Mesendoderm (in vitro differentiated cells): ENCODE results near the gene HSD17B13.
"Not testable (repeated sequence)": the region's sequence is repeated elsewhere in the genome, so short reads cannot be mapped to it uniquely, and the experiment has no call there.

Experiments used
- DNase-seq: peaks from one replicate; pipeline ENCODE4 v3.0.0; 2013
- H2AK5ac ChIP-seq: 2 replicates; pipeline ENCODE4 v1.6.1; 2013; ENCODE audit warnings: low read length, inconsistent platforms
- H2BK120ac ChIP-seq: 2 replicates; pipeline ENCODE4 v1.6.1; 2013; ENCODE audit warnings: low read depth, mild to moderate bottlenecking, low read length, moderate library complexity, mixed read lengths
- H2BK15ac ChIP-seq: replicated peaks from 2 replicates; pipeline ENCODE4 v1.6.1; 2013; ENCODE audit warnings: low read depth, mild to moderate bottlenecking, moderate library complexity
- H2BK5ac ChIP-seq: 2 replicates; pipeline ENCODE4 v1.6.1; 2013; ENCODE audit warnings: low read length, inconsistent platforms
- H3K18ac ChIP-seq: 2 replicates; pipeline ENCODE4 v1.6.1; 2013; ENCODE audit warnings: mild to moderate bottlenecking, low read length, mixed read lengths
- H3K23ac ChIP-seq: one replicate; pipeline ENCODE4 v1.6.1; 2013; ENCODE audit warnings: low read length
- H3K27ac ChIP-seq: 2 replicates; pipeline ENCODE4 v1.5.1; 2013; ENCODE audit warnings: low read depth, mild to moderate bottlenecking, inconsistent platforms, low read length, moderate library complexity
- H3K27me3 ChIP-seq: 2 replicates; pipeline ENCODE4 v1.6.1; 2013; ENCODE audit warnings: low read length, control low read depth, mild to moderate bottlenecking, inconsistent platforms; ENCODE audit not compliant: insufficient read depth, poor library complexity
- H3K36me3 ChIP-seq: 2 replicates; pipeline ENCODE4 v1.6.1; 2013; ENCODE audit warnings: low read length, inconsistent platforms; ENCODE audit not compliant: control insufficient read depth, insufficient read depth
- H3K4ac ChIP-seq: one replicate; pipeline ENCODE4 v1.6.1; 2013; ENCODE audit warnings: low read depth, mild to moderate bottlenecking, low read length, moderate library complexity
- H3K4me1 ChIP-seq: 2 replicates; pipeline ENCODE4 v1.6.1; 2013; ENCODE audit warnings: low read depth, low read length, inconsistent platforms; ENCODE audit not compliant: control insufficient read depth
- H3K4me2 ChIP-seq: 2 replicates; pipeline ENCODE4 v1.6.1; 2013; ENCODE audit warnings: low read length
- H3K4me3 ChIP-seq: 2 replicates; pipeline ENCODE4 v1.5.1; 2013; ENCODE audit warnings: mild to moderate bottlenecking, low read length
- H3K56ac ChIP-seq: one replicate; pipeline ENCODE4 v1.6.1; 2013; ENCODE audit warnings: low read length
- H3K79me1 ChIP-seq: 2 replicates; pipeline ENCODE4 v1.6.1; 2013; ENCODE audit warnings: low read length, inconsistent platforms
- H3K79me2 ChIP-seq: 2 replicates; pipeline ENCODE4 v1.6.1; 2013; ENCODE audit warnings: mild to moderate bottlenecking, low read length; ENCODE audit not compliant: control insufficient read depth, insufficient read depth
- H3K9ac ChIP-seq: 2 replicates; pipeline ENCODE4 v1.6.1; 2013; ENCODE audit warnings: low read length, inconsistent platforms
- H4K5ac ChIP-seq: one replicate; pipeline ENCODE4 v1.6.1; 2013; ENCODE audit warnings: low read length
- H4K8ac ChIP-seq: one replicate; pipeline ENCODE4 v1.6.1; 2013; ENCODE audit warnings: low read depth, mild to moderate bottlenecking, control low read depth, low read length, moderate library complexity
- WGBS: extraction: QIAGEN DNeasy Blood & Tissue Kit; methylation state at CpG from one replicate; pipeline ENCODE4 v1.1.7; 2013; ENCODE audit warnings: low lambda C conversion rate, missing lambda C conversion rate; ENCODE audit not compliant: insufficient coverage; ENCODE audit errors: extremely low coverage; 5-methylcytosine and 5-hydroxymethylcytosine counted together

HSD17B13 gene

GRCh38 chr4:87345139-87345538, 22.5 kb upstream of the HSD17B13 start:
- Histone ChIP-seq H3K79me2 (no peaks in the 10 kb centered on the region), H3K23ac (no peak overlapping the region), H3K56ac (no peak overlapping the region), H3K36me3 (no peaks in the 10 kb centered on the region), H2BK15ac (no peak overlapping the region), H3K4me1 (no peaks in the 10 kb centered on the region), H3K4ac (no peak overlapping the region), H2AK5ac (no peak overlapping the region), H2BK120ac (no peak overlapping the region), H3K4me3 (no peak overlapping the region), H3K4me2 (no peak overlapping the region), H4K8ac (no peak overlapping the region), H3K27ac (no peak overlapping the region), H2BK5ac (no peak overlapping the region), H3K79me1 (no peaks in the 10 kb centered on the region), H3K18ac (no peak overlapping the region), H4K5ac (no peak overlapping the region), H3K9ac (no peak overlapping the region), H3K27me3 (no peaks in the 10 kb centered on the region)
- no peak for DNase-seq

- Histone ChIP-seq H3K79me1 (no peaks in the 10 kb centered on the region), H3K36me3 (no peaks in the 10 kb centered on the region), H3K4me3 (no peak overlapping the region), H2BK15ac (no peak overlapping the region), H3K4me2 (no peak overlapping the region), H3K23ac (no peak overlapping the region), H3K79me2 (no peaks in the 10 kb centered on the region), H3K56ac (no peak overlapping the region), H3K27ac (no peak overlapping the region), H4K8ac (no peak overlapping the region), H3K18ac (no peak overlapping the region), H3K4ac (no peak overlapping the region), H2BK5ac (no peak overlapping the region), H2BK120ac (no peak overlapping the region), H3K4me1 (no peaks in the 10 kb centered on the region), H2AK5ac (no peak overlapping the region), H3K27me3 (no peaks in the 10 kb centered on the region), H3K9ac (no peak overlapping the region), H4K5ac (no peak overlapping the region)
- DNase-seq, result no peak
- WGBS, result no CpG with 5 or more reads among the region's 3 CpGs
Measured at GRCh38 chr4:87342872-87343271, 20.2 kb upstream of the HSD17B13 start.

DNA sequence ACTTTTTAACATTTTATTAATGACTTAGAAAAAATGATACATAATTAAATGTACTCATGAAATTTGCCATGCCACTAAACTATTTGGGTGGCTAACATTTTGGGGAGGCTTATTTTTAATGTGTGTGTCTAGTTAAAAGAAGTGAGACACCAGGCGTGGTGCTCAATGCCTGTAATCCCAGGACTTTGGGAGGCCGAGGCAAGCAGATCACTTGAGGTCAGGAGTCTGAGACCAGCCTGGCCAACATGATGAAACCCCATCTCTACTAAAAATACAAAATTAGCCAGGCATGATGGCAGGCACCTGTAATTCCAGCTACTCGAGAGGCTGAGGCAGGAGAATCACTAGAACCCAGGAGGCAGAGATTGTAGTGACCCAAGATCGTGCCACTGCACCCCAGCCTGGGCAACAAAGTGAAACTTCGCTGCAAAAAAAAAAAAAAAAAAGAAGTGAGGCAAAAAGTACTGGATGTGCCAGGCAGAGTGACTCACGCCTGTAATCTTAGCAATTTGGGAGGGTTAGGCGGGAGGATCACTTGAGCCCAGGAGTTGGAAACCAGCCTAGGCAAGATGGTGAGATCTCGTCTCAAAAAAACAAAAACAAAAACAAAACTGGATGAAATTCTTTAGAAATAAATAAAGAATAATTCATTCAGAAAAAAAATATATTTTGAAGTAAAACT, 19.4 kb upstream of the HSD17B13 start:
- not testable (repeated sequence) for H3K56ac ChIP-seq, H3K79me2 ChIP-seq, H3K79me1 ChIP-seq, H3K36me3 ChIP-seq, H3K27ac ChIP-seq, DNase-seq, H3K4me2 ChIP-seq, H3K27me3 ChIP-seq, H2BK120ac ChIP-seq, H4K8ac ChIP-seq, H3K23ac ChIP-seq, H2AK5ac ChIP-seq, H3K9ac ChIP-seq, H4K5ac ChIP-seq, H3K18ac ChIP-seq, H3K4ac ChIP-seq, H3K4me1 ChIP-seq, H3K4me3 ChIP-seq, H2BK5ac ChIP-seq, H2BK15ac ChIP-seq
- WGBS, result no CpG with 5 or more reads among the region's 8 CpGs

- Histone ChIP-seq H2AK5ac (no peak overlapping the region), H3K79me1 (no peaks in the 10 kb centered on the region), H3K56ac (no peak overlapping the region), H3K23ac (no peak overlapping the region), H3K18ac (no peak overlapping the region), H4K8ac (no peak overlapping the region), H3K27me3 (no peaks in the 10 kb centered on the region), H3K36me3 (no peaks in the 10 kb centered on the region), H3K4me3 (no peak overlapping the region), H3K9ac (no peak overlapping the region), H3K27ac (no peak overlapping the region), H3K4me2 (no peak overlapping the region), H3K4ac (no peak overlapping the region), H2BK5ac (no peak overlapping the region), H3K4me1 (no peaks in the 10 kb centered on the region), H2BK15ac (no peak overlapping the region), H3K79me2 (no peaks in the 10 kb centered on the region), H4K5ac (no peak overlapping the region), H2BK120ac (no peak overlapping the region)
- no peak for DNase-seq
- WGBS, result no CpG with 5 or more reads among the region's 2 CpGs
Measured at GRCh38 chr4:87339440-87339839, 16.8 kb upstream of the HSD17B13 start.

- no peak overlapping the region for H3K4ac ChIP-seq
- H2BK120ac ChIP-seq, result no peak overlapping the region
- DNase-seq, result no peak
- no peak overlapping the region for H3K56ac ChIP-seq
- no peak overlapping the region for H3K23ac ChIP-seq
- H3K9ac ChIP-seq, result no peak overlapping the region
- H3K27ac ChIP-seq, result no peak overlapping the region
- H2BK5ac ChIP-seq, result no peak overlapping the region
- H3K36me3 ChIP-seq, result no peaks in the 10 kb centered on the region
- H3K18ac ChIP-seq, result no peak overlapping the region
- H3K4me2 ChIP-seq, result no peak overlapping the region
- no peak overlapping the region for H2BK15ac ChIP-seq
- no peak overlapping the region for H4K8ac ChIP-seq
- H3K4me1 ChIP-seq, result no peaks in the 10 kb centered on the region
- no peaks in the 10 kb centered on the region for H3K79me1 ChIP-seq
- no peaks in the 10 kb centered on the region for H3K27me3 ChIP-seq
- H2AK5ac ChIP-seq, result no peak overlapping the region
- H3K4me3 ChIP-seq, result no peak overlapping the region
- H3K79me2 ChIP-seq, result no peaks in the 10 kb centered on the region
- H4K5ac ChIP-seq, result no peak overlapping the region
- WGBS, result no CpG with 5 or more reads among the region's 1 CpG
Measured at GRCh38 chr4:87337361-87337760, 14.7 kb upstream of the HSD17B13 start.

DNA sequence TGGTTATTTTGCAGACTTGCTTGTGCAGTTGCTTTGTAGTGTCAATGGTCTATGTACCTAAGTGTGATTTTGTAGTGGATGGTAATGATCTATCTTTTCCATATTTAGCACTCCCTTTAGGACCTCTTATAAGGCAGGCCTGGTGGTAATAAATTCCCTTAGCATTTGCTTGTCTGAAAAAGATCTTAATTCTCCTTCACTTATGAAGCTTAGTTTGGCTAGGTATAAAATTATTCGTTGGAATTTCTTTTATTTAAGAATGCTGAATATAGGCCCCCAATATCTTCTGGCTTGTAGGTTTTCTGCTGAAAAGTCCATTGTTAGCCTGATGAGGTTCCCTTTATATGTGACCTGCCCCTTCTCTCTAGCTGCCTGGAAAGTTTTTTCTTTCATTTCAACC, 10.6 kb upstream of the HSD17B13 start:
- Histone ChIP-seq H3K4me3 (no peak overlapping the region), H3K9ac (no peak overlapping the region), H2BK5ac (no peak overlapping the region), H2BK15ac (no peak overlapping the region), H3K23ac (no peak overlapping the region), H3K18ac (no peak overlapping the region), H2BK120ac (no peak overlapping the region), H3K36me3 (no peaks in the 10 kb centered on the region), H4K8ac (no peak overlapping the region), H3K79me1 (no peaks in the 10 kb centered on the region), H3K27ac (no peak overlapping the region), H3K56ac (no peak overlapping the region), H3K27me3 (no peaks in the 10 kb centered on the region), H3K79me2 (no peaks in the 10 kb centered on the region), H3K4me2 (no peak overlapping the region), H3K4ac (no peak overlapping the region), H2AK5ac (no peak overlapping the region), H4K5ac (no peak overlapping the region), H3K4me1 (no peaks in the 10 kb centered on the region)
- WGBS, result no CpG with 5 or more reads among the region's 1 CpG
- no peak for DNase-seq
